IPS-11a (cell line): ENCODE measurements around the gene OXLD1.

Source experiments
- H3K4me3 ChIP-seq: one replicate; pipeline ENCODE4 v1.5.1; 2013; ENCODE audit warnings: low read depth, low read length, control low read depth

Gene OXLD1

DNA sequence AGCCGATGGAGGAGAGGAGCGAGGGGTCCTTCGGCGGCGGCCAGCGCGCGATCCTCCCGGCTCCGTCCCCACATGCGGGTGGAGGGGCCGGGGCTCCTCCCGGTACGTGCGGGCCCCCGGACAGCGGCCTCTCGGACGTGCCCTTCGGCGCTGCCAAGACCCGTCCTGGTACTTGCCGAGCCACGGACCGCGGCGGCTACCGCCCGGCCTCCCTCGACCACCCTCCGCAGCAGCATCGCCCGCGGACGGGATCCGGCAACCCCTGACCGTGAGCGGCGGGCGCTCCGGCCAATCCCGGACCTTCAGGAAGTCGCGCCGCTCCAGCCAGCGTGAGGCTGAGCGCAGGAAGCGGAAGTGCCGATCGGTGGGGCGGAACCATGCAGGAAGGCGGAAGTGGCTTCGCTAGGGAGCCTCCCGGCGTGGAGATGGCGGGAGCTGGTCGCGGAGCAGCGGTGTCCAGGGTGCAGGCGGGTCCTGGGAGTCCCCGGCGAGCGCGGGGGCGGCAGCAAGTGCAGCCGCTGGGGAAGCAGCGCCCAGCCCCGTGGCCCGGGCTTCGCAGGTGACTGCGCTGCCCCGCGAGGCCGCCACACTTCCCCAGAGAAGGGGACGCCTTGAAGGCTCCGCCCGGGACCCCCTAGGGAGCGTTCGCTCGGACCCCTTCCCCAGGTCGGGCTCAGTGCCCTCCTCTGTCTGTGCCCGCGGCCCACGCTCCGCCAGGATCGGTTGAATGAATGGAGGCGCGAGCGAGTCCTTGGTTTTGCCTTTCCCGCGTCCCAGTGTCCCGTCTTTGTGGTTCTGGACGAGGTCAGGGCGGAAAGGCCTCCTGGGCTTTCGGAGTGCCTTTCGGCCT lies at the start of gene OXLD1, which contains the start of gene CCDC137:
Gene OXLD1 (minus strand): TSS at position 264 of the 850 bp plus-strand sequence. CDS start 28 bp downstream, at position 236.
Gene CCDC137 (plus strand): TSS at position 396 of the 850 bp plus-strand sequence. CDS start 30 bp downstream, at position 426.
- peak within 1 kb of the TSS; percentile 62 for H3K4me3 ChIP-seq

DNA sequence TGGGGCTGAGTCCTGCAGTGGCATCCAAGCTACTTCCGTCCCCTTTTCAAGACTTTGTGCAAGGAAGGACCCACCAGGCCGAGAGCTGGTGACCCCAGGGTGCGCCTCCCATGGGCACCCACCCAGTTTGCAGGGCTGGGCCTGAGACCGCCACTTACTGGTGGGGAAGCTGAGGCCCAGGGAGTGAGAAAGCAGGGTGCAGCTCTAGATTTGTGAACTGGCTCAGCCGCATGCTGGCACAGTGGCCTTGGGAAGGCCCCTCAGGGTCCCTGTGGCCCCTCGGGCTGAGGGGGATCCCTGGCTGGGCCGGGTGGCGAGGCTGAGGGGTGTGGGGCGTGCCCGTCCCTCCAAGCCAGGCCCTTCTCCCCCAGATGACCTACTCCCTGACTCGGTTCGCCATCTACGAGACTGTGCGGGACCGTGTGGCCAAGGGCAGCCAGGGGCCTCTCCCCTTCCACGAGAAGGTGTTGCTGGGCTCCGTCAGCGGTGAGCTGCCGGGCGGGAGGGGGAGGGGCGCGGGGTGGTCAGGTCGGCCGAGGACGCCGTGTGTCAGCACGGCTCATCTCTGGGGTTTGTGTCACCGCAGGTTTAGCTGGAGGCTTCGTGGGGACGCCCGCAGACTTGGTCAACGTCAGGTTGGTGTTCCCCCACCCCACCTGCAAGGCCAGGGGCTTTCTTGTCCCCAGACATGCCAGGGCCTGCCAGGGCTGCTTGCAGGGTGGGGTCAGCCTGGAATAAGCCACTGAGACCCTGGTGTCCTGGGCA lies 48.9 kb upstream of the OXLD1 start:
- no peak overlapping the region for H3K4me3 ChIP-seq

DNA sequence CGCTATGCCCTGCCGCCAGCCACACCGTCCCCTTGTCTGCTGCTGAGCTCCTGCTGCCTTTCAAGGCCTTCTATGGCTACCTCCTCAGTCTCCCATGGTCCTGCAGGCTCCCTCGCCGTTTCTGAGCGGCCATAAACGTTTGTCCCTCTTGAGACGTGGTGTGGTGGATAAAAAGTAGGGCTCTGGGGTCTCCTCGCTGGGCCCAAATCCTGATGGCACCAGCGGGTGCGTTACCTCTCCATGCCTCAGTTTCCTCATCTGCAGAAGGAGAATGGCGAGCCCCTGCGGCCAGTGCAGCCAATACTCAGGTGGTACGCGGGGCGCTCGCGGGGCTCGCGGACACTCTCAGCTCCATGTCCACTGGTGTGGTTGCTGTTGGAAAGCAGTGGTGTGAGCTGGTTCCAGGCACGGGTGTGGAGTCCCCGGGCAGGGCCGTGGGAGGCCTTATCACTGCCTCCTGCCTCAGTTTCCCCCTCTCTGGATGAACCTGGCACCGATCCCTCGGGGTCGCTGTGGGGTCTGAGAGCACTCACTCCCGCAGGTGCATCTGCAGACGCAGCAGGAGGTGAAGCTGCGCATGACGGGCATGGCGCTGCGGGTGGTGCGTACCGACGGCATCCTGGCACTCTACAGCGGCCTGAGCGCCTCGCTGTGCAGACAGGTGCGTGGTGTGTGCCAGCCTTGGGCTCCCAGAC lies 48.2 kb upstream of the OXLD1 start:
- H3K4me3 ChIP-seq, result no peak overlapping the region

DNA sequence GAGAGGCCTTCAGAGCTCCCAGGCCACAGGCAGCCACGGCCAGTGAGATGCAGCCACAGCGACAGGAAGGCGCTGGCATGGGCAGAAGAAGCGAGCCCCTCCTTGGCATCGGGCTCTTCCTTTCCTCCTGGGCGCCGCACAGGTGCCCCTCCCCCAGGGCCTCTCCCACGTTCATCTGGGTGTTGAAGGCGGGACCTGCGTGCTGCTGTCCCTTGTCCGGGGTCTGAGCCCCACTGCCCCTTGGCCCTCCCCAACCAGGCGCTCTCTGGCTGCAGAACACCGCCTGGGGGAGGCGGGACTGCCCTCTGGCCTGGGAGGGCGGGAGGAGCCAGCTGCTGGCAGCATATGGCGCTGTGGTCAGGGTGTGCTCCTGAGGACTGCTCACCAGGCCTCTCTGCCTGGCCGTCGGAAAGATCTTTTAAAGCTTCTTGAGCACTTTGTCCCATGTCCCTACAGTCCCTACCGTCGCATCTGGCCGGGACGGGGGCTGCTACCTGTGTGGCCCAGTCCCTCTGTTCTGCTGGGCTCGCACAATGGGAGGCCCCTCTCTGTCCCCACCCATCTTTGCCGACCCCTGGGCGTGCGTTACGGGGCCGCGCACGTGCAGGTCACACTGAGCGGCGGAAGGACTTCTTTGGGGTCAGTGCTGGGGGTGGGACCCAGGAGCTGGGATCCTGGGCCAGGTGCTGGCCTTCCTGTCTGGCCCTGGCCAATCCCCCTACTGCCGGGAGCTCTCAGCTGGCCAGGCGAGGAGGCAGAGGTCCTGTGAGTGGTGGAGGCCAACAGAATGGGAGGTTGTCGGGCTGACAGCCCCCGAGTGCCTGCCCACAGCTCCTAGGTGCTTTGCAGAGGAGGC lies 47.4 kb upstream of the OXLD1 start:
- H3K4me3 ChIP-seq, result no peak overlapping the region

DNA sequence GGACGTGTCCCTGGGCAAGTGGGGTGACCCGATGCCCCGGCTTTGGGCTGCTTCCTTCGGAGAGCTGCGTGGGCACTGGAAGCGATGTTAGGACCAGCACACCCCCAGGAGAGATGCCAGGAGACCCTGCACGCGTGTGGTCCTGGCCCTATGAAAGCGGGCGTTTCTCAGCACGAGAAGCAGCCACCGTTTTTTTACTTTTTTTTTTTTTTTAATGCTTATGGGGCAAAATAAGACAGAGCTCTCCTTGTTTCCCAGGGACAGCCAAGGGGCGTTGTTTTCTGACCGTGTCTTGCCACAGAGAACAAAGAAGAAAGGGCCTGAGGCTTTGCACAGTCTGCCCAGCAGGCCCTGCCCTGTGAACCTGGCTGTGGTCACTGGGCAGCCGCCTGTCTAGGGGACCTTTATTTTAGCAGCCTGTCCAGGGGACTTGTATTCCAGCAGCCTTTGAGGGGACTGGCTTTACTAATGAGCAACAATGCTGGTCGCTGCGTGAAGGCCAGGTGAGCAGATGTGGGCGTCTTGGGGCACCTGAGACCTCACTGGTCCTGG lies 46.7 kb upstream of the OXLD1 start:
- H3K4me3 ChIP-seq, result peak overlapping the region; percentile 57

DNA sequence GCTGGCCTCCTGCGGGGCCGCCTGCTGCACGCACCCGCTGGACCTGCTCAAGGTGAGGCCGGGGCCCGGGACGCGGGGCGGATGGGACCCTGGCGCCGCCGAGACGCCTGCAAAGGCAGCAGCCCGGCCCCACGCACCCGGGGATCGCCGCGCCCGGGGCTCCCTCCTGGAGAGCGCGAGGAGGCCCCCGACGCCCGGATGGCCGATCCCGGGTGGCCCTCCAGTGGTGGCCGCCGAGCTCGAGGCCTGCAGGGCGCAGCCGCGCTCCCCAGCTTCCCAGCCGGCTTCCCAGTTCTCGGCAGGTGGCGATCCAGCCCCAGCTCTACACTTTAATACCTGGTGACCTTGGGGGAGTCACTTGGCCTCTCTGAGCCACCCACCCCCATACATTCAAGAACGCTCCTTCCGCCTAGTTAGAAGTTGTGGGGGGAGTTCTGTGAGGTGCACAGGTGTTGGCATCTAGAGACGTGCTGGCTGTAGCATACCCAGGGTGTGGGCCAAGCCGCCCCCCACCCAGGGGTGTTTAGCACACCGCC lies 46.1 kb upstream of the OXLD1 start:
- peak overlapping the region; percentile 57 for H3K4me3 ChIP-seq

DNA sequence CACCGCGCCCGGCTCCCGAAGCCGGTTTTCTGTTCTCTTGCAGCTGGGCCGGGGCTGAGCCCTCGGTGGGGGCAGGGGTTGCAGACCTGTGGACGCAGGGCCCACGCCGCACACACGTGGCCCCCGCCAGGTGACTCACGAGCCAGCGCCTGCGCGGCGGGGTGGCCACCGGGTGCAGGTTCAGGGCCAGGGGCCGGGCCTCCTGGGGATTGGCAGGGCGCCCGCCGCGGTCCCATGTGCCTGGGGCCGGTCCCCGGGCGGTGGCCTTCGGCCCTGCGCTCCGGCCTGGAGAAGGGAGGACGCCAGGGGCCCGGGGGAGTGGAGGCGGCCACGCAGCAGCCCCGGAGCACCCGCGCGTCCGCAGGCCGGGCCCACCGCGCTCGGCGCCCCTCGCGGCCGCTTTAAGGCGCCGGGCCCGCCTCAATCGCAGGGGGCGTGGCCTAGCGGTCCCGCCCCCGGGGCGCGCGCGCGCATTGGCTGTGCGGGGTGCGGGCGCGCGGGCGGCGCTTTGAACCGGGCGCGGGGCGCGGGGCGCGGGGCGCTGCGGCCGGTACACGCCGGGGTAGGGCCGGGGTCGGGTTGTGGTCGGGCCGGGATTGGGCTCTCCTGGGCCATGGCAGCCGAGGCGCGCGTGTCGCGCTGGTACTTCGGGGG lies 45.5 kb upstream of the OXLD1 start, which contains the start of gene SLC25A10:
Gene SLC25A10 (plus strand): TSS at position 471 of the 654 bp plus-strand sequence. CDS start 143 bp downstream, at position 614.
- H3K4me3 ChIP-seq, result peak within 1 kb of the TSS; percentile 57

DNA sequence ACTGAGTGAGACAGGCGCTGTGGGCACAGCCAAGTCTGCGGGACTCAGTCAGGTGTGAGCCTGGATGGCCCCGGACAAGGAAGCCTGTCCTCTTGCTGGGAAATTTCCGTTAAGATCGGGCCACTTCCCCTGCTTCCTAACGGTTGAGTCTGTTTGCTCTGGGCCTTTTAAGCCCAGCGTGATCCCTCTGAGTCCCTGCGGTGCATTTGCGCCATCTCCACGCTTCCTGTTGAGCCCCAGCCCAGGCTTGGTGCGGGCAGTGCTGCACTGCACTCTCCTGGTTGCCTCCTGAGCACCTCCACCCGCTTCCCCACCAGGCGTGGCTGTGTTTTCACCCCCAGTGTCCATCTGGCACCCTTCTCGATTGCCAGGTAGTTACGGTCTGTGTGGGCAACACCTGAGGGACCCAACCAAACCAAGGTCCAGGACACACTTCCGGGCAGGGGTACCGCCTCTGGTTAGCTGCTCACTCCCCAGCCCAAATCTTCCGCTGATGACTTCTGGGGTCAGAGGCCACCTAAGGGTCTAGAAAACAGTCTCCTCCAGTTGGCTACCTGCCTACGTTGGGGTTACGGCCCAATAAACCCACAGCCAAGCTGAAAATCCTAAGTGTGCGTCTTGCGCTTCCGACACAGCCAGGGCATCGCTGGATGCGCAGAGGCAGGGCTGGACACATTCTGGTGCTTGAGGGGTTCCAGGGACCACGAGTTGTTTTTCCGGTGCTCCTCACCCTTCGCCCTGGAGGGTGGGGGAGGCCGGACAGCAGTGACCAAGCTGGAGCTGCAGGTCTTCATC lies 44.3 kb upstream of the OXLD1 start:
- peak overlapping the region; percentile 17 for H3K4me3 ChIP-seq

DNA sequence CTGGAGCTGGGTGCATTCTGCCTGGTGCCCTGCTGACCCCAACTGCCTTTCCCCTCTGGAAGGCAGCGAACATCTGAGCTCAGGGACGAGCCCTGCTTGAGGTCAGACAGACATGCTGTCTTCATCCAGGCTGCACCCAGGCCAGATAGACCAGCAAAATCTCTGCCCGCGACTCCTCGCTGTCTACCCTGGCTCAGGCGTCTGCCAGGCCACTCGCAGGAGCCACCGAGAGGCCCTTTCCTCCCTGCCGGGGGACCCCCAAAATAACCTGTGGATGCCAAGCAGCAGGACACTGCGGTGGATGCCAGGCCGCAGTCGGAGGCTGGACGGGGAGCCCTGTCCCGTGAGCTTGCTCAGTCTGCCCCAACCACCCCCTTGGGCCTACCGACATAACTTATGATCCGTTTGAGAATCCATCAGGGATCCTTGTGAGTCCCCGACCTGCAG lies 42.4 kb upstream of the OXLD1 start:
- H3K4me3 ChIP-seq, result no peak overlapping the region

DNA sequence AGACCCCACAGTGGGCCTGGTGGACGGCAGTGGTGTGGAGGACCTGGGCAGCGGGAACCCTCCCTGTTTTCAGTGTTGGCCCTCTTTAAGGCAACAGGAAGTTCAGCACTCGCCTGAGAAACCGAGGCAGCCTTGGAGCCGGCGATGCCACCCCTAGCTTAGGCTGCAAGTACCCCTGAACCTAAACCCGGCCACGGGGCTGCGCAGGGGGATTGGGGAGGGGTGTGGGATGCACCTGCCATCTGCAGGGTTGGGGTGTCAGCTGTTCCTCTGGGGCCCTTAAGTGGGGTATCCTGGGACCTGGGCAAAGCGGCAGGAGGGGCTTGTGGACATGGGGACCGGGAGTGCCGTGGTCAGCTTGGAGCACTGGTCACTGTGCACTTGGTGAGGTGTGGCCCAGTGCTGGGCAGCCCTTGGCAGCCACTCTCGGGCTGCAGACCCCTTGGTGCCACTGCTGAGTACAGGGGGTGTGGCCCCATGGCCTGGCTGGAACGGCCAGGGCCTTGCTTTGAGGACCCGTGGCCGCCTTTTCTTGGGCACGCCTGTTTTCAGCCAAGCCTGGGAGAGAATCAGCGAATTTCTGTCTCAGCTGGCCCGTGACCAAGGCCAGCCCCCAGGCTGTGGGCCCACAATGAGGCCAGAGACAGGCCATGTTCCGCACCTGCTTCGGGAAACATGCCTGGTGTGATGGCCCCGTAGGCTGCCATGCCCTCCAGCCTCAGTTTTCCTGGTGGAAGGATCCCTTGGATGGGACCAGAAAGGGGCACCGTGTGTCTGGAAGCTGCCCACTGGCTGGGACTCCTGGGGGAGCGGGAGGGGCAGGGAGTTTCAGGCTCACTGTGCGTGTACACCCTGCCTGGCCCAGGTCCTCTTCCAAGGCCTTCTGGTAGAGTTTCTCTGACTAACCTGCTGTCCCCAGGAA lies 41.6 kb upstream of the OXLD1 start:
- H3K4me3 ChIP-seq, result no peak overlapping the region

DNA sequence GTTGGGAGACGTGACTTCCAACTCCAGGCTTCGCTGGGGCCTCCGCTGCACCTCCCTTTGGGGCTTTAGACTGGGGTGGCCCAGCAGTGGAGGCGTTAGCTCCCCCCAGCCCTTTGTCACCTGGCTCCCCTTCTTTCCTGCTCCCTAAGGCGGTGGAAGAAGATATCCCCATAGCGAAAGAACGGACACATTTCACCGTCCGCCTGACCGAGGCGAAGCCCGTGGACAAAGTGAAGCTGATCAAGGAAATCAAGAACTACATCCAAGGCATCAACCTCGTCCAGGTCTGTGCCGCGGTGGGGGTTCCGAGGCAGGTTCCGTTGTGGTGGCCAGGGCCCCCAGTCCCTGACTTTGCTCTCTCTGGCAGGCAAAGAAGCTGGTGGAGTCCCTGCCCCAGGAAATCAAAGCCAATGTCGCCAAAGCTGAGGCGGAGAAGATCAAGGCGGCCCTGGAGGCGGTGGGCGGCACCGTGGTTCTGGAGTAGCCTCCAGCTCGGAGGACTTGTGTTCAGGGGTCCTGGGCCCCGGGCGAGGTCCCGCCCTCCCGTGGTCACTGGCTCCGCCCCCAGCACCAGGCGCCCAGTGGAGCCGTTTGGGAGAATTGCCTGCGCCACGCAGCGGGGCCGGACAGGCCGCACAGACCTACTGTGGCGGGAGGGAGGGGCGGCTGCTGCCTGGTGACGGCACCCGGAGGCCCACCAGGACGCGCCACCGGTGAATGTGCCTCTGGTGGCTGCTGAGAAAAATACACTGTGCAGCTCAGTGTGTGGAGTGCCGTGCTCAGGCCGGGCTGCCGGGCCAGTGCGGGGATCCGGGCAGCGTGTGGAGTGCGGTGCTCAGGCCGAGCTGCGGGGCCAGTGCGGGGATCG lies 40.6 kb upstream of the OXLD1 start:
- H3K4me3 ChIP-seq, result no peak overlapping the region

DNA sequence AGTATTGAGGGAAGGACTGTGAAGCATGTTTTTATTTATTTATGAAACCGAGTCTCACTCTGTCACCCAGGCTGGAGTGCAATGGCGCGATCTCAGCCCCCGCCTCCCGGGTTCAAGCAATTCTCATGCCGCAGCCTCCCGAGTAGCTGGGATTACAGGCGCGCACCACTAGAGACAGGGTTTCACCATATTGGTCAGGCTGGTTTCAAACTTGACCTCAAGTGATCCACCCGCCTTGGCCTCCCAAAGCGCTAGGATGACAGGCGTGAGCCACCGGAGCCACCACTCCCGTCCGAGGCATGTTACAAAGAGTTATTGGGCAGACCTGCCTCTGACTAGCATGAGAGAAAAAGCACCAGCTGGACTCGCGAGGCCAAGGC lies 39.8 kb upstream of the OXLD1 start:
- H3K4me3 ChIP-seq, result no peak overlapping the region

DNA sequence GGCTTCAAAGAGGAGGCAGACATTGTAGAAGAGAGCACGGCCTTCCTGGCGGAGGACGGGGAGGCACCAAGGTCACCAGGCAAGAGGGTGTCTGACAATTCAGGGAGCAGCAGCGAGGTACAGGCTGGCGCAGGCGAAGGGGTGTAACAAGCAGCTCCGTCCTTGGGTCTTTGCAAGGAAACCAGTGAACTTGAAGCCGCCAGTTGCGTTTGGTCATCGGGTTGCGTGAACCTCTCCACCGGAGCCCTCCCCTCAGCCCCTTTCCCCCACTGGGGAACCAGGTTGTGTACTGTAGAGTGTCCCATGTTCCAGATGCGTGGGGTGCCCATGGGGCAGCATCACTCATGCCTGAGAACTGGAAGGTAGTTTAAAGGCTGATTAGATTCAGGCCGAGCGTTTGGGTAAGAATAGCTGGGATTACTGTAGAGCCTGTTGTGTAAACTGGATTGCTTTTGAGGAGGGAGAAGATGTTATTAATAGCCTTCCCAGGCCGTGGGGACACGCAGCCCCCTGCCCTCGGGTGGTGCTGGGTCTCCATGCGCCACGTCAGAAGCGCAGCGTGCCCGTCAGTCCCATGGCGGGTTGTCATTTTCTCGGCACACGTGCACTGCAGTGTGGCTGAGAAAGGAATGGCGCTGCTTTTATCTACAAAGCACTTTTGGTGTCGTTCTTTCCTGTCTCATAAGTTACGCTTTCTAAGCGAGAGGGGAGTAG lies 39.3 kb upstream of the OXLD1 start:
- no peak overlapping the region for H3K4me3 ChIP-seq

DNA sequence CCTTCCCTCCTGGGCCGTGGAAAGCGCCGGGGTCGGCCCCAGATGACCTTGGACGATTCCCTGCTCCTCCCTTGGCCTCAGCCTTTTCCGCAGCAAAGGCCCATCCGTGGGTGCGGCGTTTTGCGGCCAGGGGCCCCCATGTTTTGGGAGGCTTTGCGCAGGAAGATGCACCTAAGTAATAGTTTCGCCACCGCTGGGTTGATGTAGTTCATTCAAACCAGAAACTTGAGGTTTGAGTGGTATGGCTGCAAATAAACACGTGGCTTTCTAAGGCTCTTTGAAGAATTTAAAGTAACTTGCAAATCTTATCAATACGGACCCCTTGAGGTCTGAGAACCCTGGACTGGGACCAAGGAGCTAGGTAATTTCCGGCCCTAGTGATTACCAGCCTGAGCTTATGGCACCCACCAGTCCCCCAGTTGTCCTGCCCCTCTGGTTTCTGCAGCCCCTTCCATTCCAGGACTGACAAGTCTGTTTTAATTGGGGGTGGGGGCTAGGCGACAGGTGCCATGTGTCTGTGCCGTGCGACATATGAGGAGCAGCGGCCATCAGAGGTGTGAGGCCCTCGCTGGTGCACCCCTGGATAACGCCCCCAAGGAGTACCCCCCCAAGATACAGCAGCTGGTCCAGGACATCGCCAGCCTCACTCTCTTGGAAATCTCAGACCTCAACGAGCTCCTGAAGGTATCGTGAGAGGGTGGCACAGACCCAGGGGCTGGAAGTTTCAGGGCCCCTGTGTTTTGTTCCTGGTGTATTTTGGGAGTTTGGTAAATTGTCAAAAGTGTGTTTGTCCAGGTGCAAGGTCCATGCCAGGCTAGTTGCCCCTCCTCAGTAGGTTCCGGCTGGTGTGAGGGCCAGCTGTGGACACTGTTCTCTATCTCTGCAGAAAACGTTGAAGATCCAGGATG lies 37.6 kb upstream of the OXLD1 start:
- peak overlapping the region; percentile 95 for H3K4me3 ChIP-seq
